GM23248 (cell line): ENCODE measurements around the gene IQCM.

Source experiments
- EZH2 ChIP-seq: fragments of 200-600 bp; sonication (generic); IDR thresholded peaks from 2 replicates; pipeline ENCODE4 v1.6.1; 2018; ENCODE audit warnings: antibody characterized with exemption, mild to moderate bottlenecking; ENCODE audit not compliant: insufficient read depth, poor library complexity, severe bottlenecking
- EZH2phosphoT487 ChIP-seq: fragments of 200-600 bp; sonication (generic); IDR thresholded peaks from 2 replicates; pipeline ENCODE4 v1.6.1; 2018; ENCODE audit warnings: antibody characterized with exemption, moderate library complexity, mild to moderate bottlenecking, low read depth; ENCODE audit not compliant: insufficient read depth

- TF ChIP-seq EZH2: no peak
- TF ChIP-seq EZH2phosphoT487: no peak
Observed at GRCh38 chr4:149645790-149646189, 169.9 kb downstream of the IQCM start.
